H54 (cell line): Measurements from ENCODE around the gene AGAP6.
A peak's percentile ranks its signal among the peaks of the same experiment; 100 is the strongest.
"Not testable (repeated sequence)": the region's sequence is repeated elsewhere in the genome, so short reads cannot be mapped to it uniquely, and the experiment has no call there.

Experiments used
- DNase-seq: peaks from one replicate; pipeline ENCODE4 v3.0.0; 2011; ENCODE audit warnings: low spot score, mixed read lengths; ENCODE audit not compliant: insufficient read length
- FAIRE-seq: peaks from 3 replicates; lab custom pipeline; 2011; peaks lifted over from hg19 to GRCh38; lab: Jason Lieb, UNC
- POLR2A ChIP-seq: IDR thresholded peaks from 2 replicates; pipeline ENCODE4 v1.6.1; 2011; ENCODE audit warnings: low read depth, mild to moderate bottlenecking, low read length

Gene AGAP6

DNA sequence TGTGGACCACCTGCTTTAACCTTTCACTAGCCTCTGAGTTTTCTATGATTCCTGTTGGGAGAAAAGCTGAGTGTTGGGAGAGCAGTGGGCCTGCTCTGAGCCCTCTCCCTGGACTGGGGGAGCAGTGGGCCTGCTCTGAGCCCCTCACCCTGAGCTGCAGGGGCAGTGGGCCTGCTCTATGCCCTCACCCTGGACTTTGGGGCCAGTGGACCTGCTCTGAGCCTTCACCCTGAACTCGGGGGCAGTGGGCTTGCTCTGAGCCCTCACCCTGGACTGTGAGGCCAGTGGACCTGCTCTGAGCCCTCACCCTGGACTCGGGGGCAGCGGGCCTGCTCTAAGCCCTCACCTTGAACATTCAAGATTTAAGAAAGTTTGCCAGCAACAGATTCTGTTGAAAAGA is 33.4 kb downstream of the AGAP6 start:
- no peak for FAIRE-seq
- no peak for DNase-seq
- no peak for TF ChIP-seq POLR2A

DNA sequence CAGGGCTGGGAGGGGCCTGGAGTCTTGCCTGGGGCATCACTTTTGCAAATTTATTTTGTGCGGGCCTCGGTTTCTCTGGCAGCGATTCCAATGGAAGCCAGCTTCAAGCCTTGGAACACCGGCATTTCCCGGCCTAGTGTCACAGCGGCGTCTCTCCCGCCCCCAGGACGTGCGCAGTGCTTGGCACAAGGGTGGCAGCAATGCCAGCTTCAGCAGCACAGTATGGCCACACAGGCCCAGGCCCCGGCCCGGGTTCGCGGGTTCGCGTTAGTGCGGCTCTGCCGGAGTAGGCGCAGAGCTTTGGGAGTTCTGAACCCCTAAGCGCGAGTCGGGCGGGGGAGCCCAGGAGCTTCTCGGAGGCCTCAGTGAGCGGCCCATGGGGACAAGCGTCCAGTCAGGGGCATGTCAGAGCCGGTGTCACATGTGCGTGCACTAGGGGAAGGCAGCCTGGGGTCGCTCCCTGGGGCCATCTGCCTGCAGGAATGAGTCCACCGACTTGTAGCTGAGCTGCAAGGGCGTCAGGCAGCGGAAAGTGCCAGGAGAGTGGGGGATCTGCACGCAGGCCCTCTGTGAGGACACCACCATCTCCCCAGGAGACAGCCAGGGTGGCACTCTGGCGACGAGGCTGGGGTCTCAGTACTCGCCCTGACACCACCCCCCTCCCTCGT is 36.6 kb downstream of the AGAP6 start:
- not testable (repeated sequence) for DNase-seq, FAIRE-seq

DNA sequence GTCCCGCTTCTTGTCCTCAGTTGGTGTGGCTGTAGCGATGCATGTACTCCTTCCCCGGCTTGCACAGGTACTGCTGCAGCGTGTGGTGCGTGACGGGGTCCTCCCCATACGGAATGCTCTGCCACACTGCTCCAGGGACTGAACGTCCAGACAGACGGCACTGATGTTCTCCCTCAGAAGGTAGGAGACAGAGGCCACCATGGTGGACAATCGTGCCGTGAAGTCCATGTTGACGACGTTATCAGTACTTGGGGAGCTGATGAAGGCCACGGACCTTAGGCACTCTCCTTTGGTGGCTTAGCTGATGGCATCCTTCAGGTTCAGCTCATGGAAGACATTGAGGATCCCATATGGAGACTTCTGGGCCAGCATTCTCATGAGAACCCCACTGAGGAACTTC is 37.4 kb downstream of the AGAP6 start:
- DNase-seq (no peak), FAIRE-seq (no peak)
- no peak for TF ChIP-seq POLR2A

DNA sequence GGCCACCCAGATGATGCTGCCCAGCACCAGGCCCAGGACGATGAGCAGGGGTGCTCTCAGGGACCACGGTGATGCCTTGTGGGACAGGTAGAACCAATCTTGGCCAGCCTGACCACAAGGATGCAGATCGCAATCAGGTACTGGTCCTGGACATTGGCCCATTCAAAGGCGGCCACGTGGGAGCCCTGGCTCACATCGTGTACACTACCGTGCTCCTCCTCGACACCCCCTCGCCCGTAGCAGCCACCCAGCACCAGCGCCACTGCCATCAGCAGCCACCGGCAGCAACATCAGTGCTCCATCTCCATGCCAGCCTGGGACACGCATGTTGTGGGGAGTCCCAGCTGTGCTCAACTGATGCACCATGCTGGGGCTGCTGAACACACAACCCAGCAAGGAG is 39.0 kb downstream of the AGAP6 start:
- DNase-seq, result no peak
- no peak for FAIRE-seq
- TF ChIP-seq POLR2A, result no peak

DNA sequence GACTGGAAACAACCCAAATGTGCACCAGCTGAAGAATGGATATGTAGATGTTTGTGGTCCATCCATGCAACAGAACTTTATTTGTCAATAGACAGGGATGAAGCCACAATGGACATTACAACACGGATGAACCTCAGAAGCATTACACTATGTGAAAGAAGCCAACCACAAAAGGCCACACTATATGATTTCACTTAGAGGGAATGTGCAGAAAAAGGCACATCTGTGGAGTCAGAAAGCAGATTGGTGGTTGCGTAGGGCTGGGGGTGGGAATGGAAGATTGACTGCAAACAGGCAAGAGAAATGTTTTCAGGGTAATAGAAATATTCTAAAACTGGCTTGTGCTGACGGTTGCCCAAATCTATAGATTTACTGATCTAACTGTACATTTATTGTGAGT is 45.3 kb downstream of the AGAP6 start:
- TF ChIP-seq POLR2A, result no peak
- no peak for DNase-seq
- no peak for FAIRE-seq

DNA sequence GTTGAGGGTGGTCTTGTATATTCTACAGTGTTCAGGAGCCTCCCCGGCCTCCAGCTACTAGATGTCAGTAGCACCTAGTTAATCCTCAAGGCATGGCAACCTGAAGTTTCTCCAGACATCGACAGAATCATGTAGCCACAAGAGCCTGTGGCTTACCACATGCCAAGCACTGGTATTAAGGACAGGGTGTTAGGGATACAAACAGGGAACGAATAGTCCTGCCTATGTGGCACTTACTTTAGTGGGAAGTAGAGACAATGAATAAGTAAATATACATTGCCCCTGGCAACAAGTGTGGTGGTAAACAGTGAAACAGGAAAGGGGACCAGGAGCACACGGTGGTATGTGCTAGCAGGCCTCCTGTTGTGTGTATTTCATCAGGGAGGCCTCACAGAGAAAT is 47.1 kb downstream of the AGAP6 start:
- FAIRE-seq, DNase-seq: not testable (repeated sequence)

DNA sequence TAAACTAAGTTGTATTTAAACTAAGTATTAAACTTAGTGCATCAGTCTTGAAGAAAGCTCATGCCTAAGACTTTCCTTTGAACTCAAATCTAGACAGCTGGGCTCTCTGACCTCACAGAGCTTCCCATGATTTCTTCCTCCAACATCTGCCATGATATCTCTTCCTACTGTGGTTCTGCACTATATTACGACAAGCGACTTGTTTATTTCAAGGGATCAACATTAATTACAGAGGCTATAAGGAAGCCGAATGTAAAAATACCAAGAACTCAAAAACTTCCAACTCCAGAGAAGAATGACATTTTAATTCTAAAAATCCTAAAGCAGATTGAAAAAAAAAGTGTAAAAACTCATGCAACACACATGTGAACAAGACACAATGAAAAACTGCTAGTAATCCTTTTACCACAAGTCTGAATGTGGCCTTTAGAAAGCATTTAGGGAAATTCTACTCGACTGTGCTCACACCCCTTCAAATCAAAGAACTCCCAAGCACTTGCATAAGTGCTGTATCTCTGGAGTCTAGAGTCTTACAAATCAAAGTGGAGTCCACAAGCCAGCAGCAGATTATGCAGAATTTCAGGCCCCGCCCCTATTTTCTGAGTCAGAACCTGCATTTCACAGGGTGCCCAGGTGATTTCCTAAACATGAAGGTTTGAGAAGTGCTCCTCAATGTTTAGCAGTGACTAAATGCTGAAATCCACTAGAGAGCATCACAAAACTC is 56.9 kb downstream of the AGAP6 start:
- DNase-seq (no peak), FAIRE-seq (no peak)
- TF ChIP-seq POLR2A, result no peak

DNA sequence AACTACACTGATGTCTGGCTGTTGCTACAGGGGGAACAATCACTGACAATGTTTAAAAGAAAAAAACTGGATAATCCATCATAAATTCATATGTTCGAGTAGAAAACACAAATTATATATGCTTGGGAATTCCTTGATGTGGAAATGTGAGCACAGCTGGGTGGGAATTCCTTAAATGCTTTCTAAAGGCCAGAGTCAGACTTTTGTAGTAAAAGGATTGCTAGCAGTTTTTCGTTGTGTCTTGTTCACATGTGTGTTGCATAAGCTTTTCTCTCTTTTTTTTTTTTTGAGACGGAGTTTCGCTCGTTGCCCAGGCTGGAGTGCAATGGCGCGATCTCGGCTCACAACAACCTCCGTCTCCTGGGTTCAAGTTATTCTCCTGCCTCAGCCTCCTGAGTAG is 58.3 kb downstream of the AGAP6 start:
- FAIRE-seq, DNase-seq: not testable (repeated sequence)

DNA sequence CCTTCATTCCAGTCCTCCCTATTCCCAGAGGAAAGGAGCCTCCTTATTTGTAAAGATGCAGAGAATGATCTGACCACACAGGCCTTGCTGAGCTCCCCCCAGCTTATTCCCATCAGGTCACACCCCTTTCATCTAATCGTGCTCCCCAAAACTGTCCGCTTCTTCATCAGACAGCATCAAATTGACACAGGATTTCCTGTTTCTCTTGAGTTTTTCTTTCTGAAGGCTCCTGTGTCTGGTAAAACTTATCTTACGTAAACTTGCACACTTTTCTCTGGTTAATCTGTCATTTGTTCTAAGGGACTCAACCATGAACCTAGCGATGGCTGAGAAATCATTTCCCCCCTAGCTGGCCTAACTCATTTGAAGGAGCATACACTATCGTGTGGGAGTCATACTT is 59.4 kb downstream of the AGAP6 start:
- not testable (repeated sequence) for DNase-seq, FAIRE-seq

DNA sequence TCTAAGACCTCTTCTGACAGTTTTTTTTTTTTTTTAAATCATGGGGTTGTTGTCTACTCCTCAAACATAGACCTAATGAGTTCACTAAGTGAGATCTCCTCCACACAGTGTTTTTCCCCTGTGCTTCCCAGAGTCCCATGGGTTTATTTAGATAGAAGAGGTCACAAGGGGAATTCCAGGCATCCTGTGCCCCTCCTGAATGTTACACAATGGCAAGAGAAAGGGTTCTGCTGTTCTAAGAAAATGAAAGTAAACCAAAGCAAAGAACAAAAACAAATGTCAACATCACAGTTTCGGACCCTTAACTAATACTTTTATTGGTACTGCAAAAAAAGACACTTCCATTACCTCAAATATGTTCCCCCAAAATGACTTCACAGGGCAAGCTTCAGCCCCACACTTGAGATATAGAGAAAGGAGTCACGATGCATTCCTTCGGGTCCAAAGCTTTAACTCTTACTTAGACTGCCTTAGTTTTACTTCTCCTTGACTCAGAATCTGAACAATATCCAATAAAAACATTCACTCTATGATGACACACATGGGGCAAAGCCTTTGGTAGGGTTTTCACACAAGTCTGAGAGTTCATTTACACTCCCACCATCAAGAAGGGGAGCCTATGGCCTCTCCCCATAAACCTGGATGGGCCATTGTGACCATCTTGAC is 63.9 kb downstream of the AGAP6 start:
- peak; percentile 65 for FAIRE-seq
- not testable (repeated sequence) for DNase-seq

DNA sequence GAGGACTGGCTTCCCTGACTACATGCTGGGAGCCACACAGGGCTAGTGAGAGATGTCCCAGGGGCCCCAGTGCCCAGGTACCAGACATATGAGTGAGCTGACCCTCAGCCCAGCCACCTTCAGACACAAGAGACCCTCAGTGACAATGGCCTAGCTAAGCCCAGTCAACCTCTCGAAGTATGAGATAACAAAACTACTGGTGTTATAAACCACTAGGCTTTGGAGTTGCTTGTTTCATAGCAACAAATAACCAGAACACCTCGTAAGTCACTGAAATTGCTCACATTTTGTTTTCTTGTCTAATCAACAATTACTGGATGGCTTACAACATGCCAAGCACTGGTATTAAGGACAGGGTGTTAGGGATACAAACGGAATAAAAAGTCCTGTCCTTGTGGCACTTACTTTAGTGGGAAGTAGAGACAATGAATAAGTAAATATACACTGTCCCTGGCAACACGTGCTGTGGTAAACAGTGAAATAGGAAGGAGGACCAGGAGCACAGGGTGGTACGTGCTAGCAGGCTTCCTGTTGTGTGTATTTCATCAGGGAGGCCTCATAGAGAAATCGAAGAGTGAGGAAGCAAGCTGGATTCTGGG is 64.7 kb downstream of the AGAP6 start:
- not testable (repeated sequence) for FAIRE-seq, DNase-seq

DNA sequence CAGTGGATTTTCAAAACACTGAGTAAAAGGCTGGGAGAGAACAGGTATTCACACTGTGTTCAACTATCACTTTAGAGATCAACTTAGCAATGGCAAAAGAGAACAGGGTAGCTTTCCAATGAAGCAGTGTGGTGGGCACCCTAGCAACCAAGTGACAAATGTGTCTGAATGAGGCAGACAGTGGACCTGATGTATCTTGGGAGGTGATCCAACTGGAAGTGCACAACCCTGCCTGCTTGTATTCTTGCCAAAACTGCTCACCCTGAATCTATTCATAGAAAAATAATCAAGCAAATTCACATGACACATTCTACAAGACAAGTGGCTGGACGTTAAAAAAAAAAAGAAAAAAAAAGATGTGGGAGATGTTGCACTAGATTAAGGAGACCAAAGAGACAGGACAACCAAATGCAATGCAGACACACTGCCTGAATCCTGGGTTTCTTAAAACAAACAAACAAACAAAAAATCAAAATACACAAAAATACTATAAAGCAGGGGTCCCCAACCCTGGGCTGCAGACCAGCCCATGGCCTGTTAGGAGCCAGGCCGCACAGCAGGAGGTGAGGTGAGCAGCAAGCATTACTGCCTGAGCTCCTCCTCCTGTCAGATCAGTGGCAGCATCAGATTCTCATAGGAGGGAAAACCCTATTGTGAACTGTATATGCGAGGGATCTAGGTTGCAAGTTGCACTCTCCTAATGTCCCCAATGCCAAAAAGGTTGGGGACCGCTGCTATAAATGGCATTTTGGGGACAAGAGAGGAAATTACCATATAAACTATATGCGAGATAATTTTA is 67.5 kb downstream of the AGAP6 start:
- not testable (repeated sequence) for FAIRE-seq, DNase-seq

DNA sequence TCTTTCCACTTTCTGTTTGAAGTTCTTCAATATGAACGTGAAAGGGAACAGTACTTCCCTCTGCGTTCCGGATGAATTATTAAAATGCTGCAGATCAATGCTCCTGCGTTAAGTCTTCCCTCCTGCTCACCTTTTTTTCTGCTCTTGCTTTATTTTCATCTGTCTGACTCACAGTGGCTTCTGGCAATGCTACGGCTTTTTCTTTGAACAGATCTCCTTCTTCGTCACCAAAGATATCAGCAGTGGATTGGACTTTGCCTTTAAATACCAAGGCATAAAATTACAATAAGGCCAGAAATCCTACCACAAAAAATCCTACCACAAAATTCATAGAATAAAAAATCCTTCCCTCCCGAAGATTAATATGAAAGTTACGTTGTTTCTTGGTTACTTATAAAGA is 68.4 kb downstream of the AGAP6 start:
- FAIRE-seq, DNase-seq: not testable (repeated sequence)

DNA sequence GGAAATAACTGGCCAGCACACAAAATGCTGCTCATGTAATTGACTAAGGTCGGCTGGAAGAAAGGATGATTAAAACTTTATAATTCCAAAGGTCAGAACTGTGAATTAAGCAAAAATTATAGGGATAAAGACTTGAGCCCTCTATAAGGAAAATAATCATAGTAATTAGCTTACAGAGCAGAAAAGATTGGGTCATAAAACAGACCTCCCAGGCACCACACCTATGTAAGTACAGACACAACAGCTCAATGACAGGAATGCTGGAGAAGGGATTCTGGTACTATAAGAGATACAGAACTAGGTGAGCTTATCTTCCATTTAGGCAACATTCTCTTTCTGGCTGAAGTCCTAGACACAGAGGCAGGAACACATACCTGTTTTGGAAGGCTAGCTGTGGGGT is 70.5 kb downstream of the AGAP6 start:
- FAIRE-seq, DNase-seq: not testable (repeated sequence)

DNA sequence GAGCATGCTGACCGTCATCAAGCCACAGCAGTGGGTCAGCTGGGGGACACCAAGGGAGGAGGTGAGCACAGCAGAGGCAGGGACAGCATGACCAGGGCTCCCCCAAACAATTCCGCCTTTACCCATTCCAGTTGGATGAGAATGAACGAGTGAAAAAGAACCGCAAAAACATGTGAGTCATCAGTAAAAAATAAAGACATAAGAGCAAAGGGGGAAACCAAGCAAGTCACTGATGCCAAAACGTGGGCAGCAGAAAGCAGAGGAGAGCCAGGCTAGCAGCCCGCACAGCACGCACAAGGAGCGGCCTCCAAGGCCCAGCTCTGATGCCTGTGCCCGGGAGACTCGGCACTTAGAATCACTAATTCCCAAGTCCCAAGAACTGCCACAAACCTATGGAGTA is 71.7 kb downstream of the AGAP6 start:
- not testable (repeated sequence) for FAIRE-seq

More for the DNA sequence above, 71.7 kb downstream of the AGAP6 start:
- not testable (repeated sequence) for DNase-seq
